Embryonic facial prominence (tissue), 1 donor: ENCODE results near the gene HBQ1.
"Not testable (repeated sequence)": the region's sequence is repeated elsewhere in the genome, so short reads cannot be mapped to it uniquely, and the experiment has no call there.

ENCODE experiments used
- DNase-seq: peaks from one replicate; pipeline ENCODE4 v3.0.0-alpha.2; 2016; ENCODE audit errors: extremely low spot score

The HBQ1 gene

GRCh38 chr16:160691-161190 is 19.5 kb upstream of the HBQ1 start:
- no peak for DNase-seq

- no peak for DNase-seq
These were observed 17.8 kb upstream of the HBQ1 start for GRCh38 chr16:162271-162991.

GRCh38 chr16:163139-163538 is 17.1 kb upstream of the HBQ1 start:
- not testable (repeated sequence) for DNase-seq

- DNase-seq = not testable (repeated sequence)
These were observed 16.6 kb upstream of the HBQ1 start for GRCh38 chr16:163696-164095.

- not testable (repeated sequence) for DNase-seq
These were observed 16.0 kb upstream of the HBQ1 start for GRCh38 chr16:164134-164823.

GRCh38 chr16:164827-165538 is 15.3 kb upstream of the HBQ1 start:
- DNase-seq = no peak

- no peak for DNase-seq
These were observed 14.5 kb upstream of the HBQ1 start, which contains the start of gene HBM for GRCh38 chr16:165539-166374. HBM (plus strand) TSS chr16:165978; CDS start chr16:165998, 20 bp downstream.

GRCh38 chr16:166375-167121 is 13.7 kb upstream of the HBQ1 start:
- no peak for DNase-seq

- DNase-seq = no peak
These were observed 13.1 kb upstream of the HBQ1 start for GRCh38 chr16:167122-167690.

GRCh38 chr16:168424-168823 is 11.8 kb upstream of the HBQ1 start:
- no peak for DNase-seq

GRCh38 chr16:169014-169413 is 11.2 kb upstream of the HBQ1 start:
- DNase-seq = no peak

GRCh38 chr16:170088-170507 is 10.2 kb upstream of the HBQ1 start:
- not testable (repeated sequence) for DNase-seq

GRCh38 chr16:170788-171187 is 9.5 kb upstream of the HBQ1 start:
- no peak for DNase-seq

GRCh38 chr16:172374-172941 is 7.8 kb upstream of the HBQ1 start, which contains the start of gene HBA2:
HBA2 (plus strand) TSS chr16:172876; CDS start chr16:172913, 37 bp downstream.
- DNase-seq = not testable (repeated sequence)

- DNase-seq = not testable (repeated sequence)
These were observed 6.9 kb upstream of the HBQ1 start for GRCh38 chr16:173211-173854.

GRCh38 chr16:173928-174769 is 6.1 kb upstream of the HBQ1 start:
- not testable (repeated sequence) for DNase-seq

- no peak for DNase-seq
These were observed 5.0 kb upstream of the HBQ1 start for GRCh38 chr16:175011-175949.
